HEK293 (cell line): ENCODE measurements around the gene PCSK1.

Experiments used
- CTCF ChIA-PET: fragments of 350-600 bp; formaldehyde crosslinking; extraction: SDS; loops from one replicate; lab custom pipeline; 2021; ENCODE audit warnings: antibody characterized with exemption; lab: Yijun Ruan, JAX
- POLR2A ChIA-PET: fragments of 300-600 bp; formaldehyde crosslinking; extraction: SDS; loops from one replicate; lab custom pipeline; 2020; ENCODE audit warnings: antibody characterized with exemption, inconsistent platforms; lab: Yijun Ruan, JAX
- H3K27ac ChIP-seq: fragments of 200-500 bp; sonication (Bioruptor generic); 2 replicates; pipeline ENCODE4 v1.5.1; 2014; ENCODE audit warnings: low read depth, low read length, control low read depth, inconsistent platforms; ENCODE audit errors: extremely low read depth
- H3K36me3 ChIP-seq, 2 experiments: fragments of 200-500 bp in 1 of 2; sonication (Bioruptor generic) in 1 of 2; 1 replicate in 1 of 2; 2 replicates in 1 of 2; pipeline ENCODE4 v1.5.1; 2014 to 2017; ENCODE audit warnings: inconsistent platforms in 2 of 2, low read length in 2 of 2; ENCODE audit not compliant: control insufficient read depth in 2 of 2, insufficient read depth in 1 of 2
- H3K4me1 ChIP-seq: fragments of 200-500 bp; sonication (Bioruptor generic); 2 replicates; pipeline ENCODE4 v1.5.1; 2014; ENCODE audit warnings: mild to moderate bottlenecking, low read length, inconsistent platforms; ENCODE audit not compliant: control insufficient read depth, insufficient read depth
- H3K4me3 ChIP-seq: 2 replicates; pipeline ENCODE4 v1.5.1; 2011; ENCODE audit warnings: low read depth, mild to moderate bottlenecking, control low read depth, low read length, moderate library complexity
- H3K9me3 ChIP-seq: fragments of 200-500 bp; sonication (Bioruptor generic); 2 replicates; pipeline ENCODE4 v1.5.1; 2014; ENCODE audit warnings: low read depth, low read length, inconsistent platforms; ENCODE audit not compliant: control insufficient read depth, insufficient read depth
- HOXD13 ChIP-seq: sonication (generic); formaldehyde crosslinking; IDR thresholded peaks from 2 replicates; pipeline ENCODE4 v1.8.0; 2022; ENCODE audit warnings: missing genetic modification reagents, borderline replicate concordance
- OVOL3 ChIP-seq: fragments of 450-650 bp; formaldehyde crosslinking; IDR thresholded peaks from 2 replicates; pipeline ENCODE4 v1.5.1; 2016; ENCODE audit warnings: missing biosample characterization, missing genetic modification characterization
- REST ChIP-seq: fragments of 450-650 bp; formaldehyde crosslinking; IDR thresholded peaks from 2 replicates; pipeline ENCODE4 v1.5.1; 2016; ENCODE audit warnings: missing biosample characterization, missing genetic modification characterization
- YY1 ChIP-seq: fragments of 450-650 bp; formaldehyde crosslinking; IDR thresholded peaks from 2 replicates; pipeline ENCODE4 v1.5.1; 2018; ENCODE audit warnings: missing biosample characterization, missing genetic modification characterization
- ZFHX2 ChIP-seq: fragments of 450-650 bp; formaldehyde crosslinking; conservative IDR thresholded peaks from 2 replicates; pipeline ENCODE4 v1.5.1; 2016; ENCODE audit warnings: missing biosample characterization, missing genetic modification characterization
- ZNF112 ChIP-seq: fragments of 450-650 bp; formaldehyde crosslinking; IDR thresholded peaks from 2 replicates; pipeline ENCODE4 v1.5.0; 2017; ENCODE audit warnings: missing biosample characterization, missing genetic modification characterization
- ZNF121 ChIP-seq: fragments of 450-650 bp; formaldehyde crosslinking; IDR thresholded peaks from 2 replicates; pipeline ENCODE4 v1.5.1; 2016; ENCODE audit warnings: missing biosample characterization, missing genetic modification characterization
- ZNF133 ChIP-seq: fragments of 450-650 bp; formaldehyde crosslinking; IDR thresholded peaks from 2 replicates; pipeline ENCODE4 v1.5.1; 2016; ENCODE audit warnings: missing biosample characterization, missing genetic modification characterization
- ZNF18 ChIP-seq: fragments of 450-650 bp; formaldehyde crosslinking; IDR thresholded peaks from 2 replicates; pipeline ENCODE4 v1.5.1; 2016; ENCODE audit warnings: missing biosample characterization, missing genetic modification characterization
- ZNF223 ChIP-seq: fragments of 450-650 bp; formaldehyde crosslinking; IDR thresholded peaks from 2 replicates; pipeline ENCODE4 v1.5.1; 2016; ENCODE audit warnings: missing biosample characterization, missing genetic modification characterization
- ZNF449 ChIP-seq: fragments of 450-650 bp; formaldehyde crosslinking; IDR thresholded peaks from 2 replicates; pipeline ENCODE4 v1.5.1; 2017; ENCODE audit warnings: missing biosample characterization, mild to moderate bottlenecking, missing genetic modification characterization, moderate library complexity
- ZNF600 ChIP-seq: fragments of 450-650 bp; formaldehyde crosslinking; IDR thresholded peaks from 2 replicates; pipeline ENCODE4 v1.5.1; 2016; ENCODE audit warnings: missing biosample characterization, missing genetic modification characterization
- ZNF658 ChIP-seq: fragments of 450-650 bp; formaldehyde crosslinking; IDR thresholded peaks from 2 replicates; pipeline ENCODE4; 2016; ENCODE audit warnings: missing biosample characterization, missing genetic modification characterization
- ZNF670 ChIP-seq: fragments of 450-650 bp; formaldehyde crosslinking; IDR thresholded peaks from 2 replicates; pipeline ENCODE4 v1.5.1; 2016; ENCODE audit warnings: missing biosample characterization, missing genetic modification characterization, low read depth
- ZNF837 ChIP-seq: fragments of 450-650 bp; formaldehyde crosslinking; IDR thresholded peaks from 2 replicates; pipeline ENCODE4 v1.5.1; 2016; ENCODE audit warnings: missing biosample characterization, missing genetic modification characterization
- ZSCAN30 ChIP-seq: fragments of 450-650 bp; IDR thresholded peaks from 2 replicates; pipeline ENCODE4 v1.5.1; 2018; ENCODE audit warnings: missing biosample characterization, mild to moderate bottlenecking, missing genetic modification characterization, moderate library complexity
- TF ChIP-seq, protein P1 (sequence below): fragments of 450-650 bp; formaldehyde crosslinking; IDR thresholded peaks from 2 replicates; pipeline ENCODE4 v1.5.1; 2016; ENCODE audit warnings: missing biosample characterization, missing genetic modification characterization
- TF ChIP-seq, protein P2 (sequence below): fragments of 450-650 bp; formaldehyde crosslinking; IDR thresholded peaks from 2 replicates; pipeline ENCODE4 v1.5.1; 2016; ENCODE audit warnings: missing biosample characterization, missing genetic modification characterization, low read depth

PCSK1 gene

GRCh38 chr5:96440185-96440538 is 7.1 kb upstream of the PCSK1 start (continued):
- no peak for TF ChIP-seq REST (tag by site-specific recombination)
- TF ChIP-seq, all 188 proteins: peak for 0

- TF ChIP-seq YY1 (tag by site-specific recombination) (no peak), ZNF112 (no peak), ZNF600 (tag by site-specific recombination) (no peak), ZNF449 (no peak), ZNF658 (tag by site-specific recombination) (no peak), ZNF837 (tag by site-specific recombination) (no peak), ZFHX2 (tag by site-specific recombination) (no peak), ZNF133 (no peak), OVOL3 (no peak), ZNF670 (no peak), HOXD13 (CRISPR knock-in tag) (no peak), ZSCAN30 (tag by site-specific recombination) (no peak), ZNF223 (tag by site-specific recombination) (no peak), ZNF121 (no peak), ZNF18 (tag by site-specific recombination) (no peak)
- TF ChIP-seq, protein P1, sequence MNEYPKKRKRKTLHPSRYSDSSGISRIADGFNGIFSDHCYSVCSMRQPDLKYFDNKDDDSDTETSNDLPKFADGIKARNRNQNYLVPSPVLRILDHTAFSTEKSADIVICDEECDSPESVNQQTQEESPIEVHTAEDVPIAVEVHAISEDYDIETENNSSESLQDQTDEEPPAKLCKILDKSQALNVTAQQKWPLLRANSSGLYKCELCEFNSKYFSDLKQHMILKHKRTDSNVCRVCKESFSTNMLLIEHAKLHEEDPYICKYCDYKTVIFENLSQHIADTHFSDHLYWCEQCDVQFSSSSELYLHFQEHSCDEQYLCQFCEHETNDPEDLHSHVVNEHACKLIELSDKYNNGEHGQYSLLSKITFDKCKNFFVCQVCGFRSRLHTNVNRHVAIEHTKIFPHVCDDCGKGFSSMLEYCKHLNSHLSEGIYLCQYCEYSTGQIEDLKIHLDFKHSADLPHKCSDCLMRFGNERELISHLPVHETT (tag by site-specific recombination): no peak
- TF ChIP-seq, protein P2, sequence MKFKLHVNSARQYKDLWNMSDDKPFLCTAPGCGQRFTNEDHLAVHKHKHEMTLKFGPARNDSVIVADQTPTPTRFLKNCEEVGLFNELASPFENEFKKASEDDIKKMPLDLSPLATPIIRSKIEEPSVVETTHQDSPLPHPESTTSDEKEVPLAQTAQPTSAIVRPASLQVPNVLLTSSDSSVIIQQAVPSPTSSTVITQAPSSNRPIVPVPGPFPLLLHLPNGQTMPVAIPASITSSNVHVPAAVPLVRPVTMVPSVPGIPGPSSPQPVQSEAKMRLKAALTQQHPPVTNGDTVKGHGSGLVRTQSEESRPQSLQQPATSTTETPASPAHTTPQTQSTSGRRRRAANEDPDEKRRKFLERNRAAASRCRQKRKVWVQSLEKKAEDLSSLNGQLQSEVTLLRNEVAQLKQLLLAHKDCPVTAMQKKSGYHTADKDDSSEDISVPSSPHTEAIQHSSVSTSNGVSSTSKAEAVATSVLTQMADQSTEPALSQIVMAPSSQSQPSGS (tag by site-specific recombination): no peak
- no peaks in the 10 kb centered on the region for H3K9me3 ChIP-seq
- no peaks in the 10 kb centered on the region for H3K4me1 ChIP-seq
- no peak overlapping the region for H3K27ac ChIP-seq
- POLR2A ChIA-PET: no interaction called here
- H3K4me3 ChIP-seq: no peak overlapping the region
- CTCF ChIA-PET: interaction anchor here (0.6 to 0.7 kb wide), 5 partner anchors 9 to 982 kb away, joined by 3 to 5 read pairs (median 4); no protein-coding TSS in a partner anchor
- no peaks in the 10 kb centered on the region for H3K36me3 ChIP-seq
Observed at GRCh38 chr5:96439477-96440184, 6.6 kb upstream of the PCSK1 start.
